Measurements from ENCODE around the gene TSPAN9.

Gene TSPAN9

DNA sequence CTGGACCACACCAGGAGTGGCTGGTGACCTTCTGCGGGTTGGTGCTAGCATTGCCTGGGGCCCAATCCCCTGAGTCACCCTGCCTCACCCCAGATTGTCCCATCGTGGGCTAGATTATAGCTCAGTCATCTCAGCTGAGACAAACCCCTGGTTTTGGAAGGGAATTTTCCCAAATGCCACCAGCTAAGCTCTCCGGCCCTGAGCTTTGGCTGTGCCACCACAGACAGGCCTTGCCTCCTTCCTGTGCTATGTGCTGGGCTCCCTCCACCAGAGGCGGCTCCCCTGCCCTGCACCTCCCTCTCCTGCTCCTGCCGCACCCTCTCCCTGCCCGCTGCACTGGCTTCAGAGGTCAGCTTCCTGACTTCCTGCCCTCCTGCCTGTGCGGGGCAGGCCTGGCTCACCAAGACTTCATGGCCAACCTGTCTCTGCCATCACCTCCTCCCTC is 196.3 kb downstream of the TSPAN9 start:
- Histone ChIP-seq H3K4me3 (ENCODE audit: low read length) (no peak overlapping the region), H3K9ac (ENCODE audit: low read length) (no peak overlapping the region), H3K36me3 (ENCODE audit: control insufficient read depth, insufficient read depth, low read length) (no peaks in the 10 kb centered on the region), H3K4me1 (ENCODE audit: control insufficient read depth, insufficient read depth, low read length) (peaks cover under 1% of the 10 kb centered on the region), H3K27me3 (ENCODE audit: control insufficient read depth, insufficient read depth, low read length) (peaks cover 5% of the 10 kb centered on the region), H3K9me3 (ENCODE audit: control insufficient read depth, low read length) (no peaks in the 10 kb centered on the region)

DNA sequence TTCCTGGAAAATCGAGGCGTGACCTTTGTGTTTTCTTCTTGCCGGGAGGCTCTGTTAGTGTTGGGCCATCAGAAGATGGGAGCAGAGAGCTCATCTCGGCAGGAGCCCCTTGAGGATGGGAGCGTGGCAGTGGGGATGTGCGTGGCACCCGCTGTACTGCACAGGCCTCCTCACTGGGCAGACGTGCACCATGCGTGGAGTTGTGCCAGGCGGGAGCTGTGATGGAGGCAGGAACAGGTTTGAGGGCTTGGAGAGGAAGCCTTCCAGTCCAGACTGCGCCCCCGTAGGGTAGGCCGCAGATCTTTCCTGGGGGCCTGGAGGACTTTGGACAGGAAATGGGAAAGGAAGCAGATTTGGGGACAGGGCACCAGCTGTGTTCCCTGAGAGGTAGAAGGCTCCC is 197.5 kb downstream of the TSPAN9 start:
- Histone ChIP-seq H3K9me3 (ENCODE audit: control insufficient read depth, low read length) (no peaks in the 10 kb centered on the region), H3K4me3 (ENCODE audit: low read length) (no peak overlapping the region), H3K36me3 (ENCODE audit: control insufficient read depth, insufficient read depth, low read length) (no peaks in the 10 kb centered on the region), H3K4me1 (ENCODE audit: control insufficient read depth, insufficient read depth, low read length) (peaks cover 6% of the 10 kb centered on the region), H3K27me3 (ENCODE audit: control insufficient read depth, insufficient read depth, low read length) (peaks cover 5% of the 10 kb centered on the region), H3K9ac (ENCODE audit: low read length) (no peak overlapping the region)

DNA sequence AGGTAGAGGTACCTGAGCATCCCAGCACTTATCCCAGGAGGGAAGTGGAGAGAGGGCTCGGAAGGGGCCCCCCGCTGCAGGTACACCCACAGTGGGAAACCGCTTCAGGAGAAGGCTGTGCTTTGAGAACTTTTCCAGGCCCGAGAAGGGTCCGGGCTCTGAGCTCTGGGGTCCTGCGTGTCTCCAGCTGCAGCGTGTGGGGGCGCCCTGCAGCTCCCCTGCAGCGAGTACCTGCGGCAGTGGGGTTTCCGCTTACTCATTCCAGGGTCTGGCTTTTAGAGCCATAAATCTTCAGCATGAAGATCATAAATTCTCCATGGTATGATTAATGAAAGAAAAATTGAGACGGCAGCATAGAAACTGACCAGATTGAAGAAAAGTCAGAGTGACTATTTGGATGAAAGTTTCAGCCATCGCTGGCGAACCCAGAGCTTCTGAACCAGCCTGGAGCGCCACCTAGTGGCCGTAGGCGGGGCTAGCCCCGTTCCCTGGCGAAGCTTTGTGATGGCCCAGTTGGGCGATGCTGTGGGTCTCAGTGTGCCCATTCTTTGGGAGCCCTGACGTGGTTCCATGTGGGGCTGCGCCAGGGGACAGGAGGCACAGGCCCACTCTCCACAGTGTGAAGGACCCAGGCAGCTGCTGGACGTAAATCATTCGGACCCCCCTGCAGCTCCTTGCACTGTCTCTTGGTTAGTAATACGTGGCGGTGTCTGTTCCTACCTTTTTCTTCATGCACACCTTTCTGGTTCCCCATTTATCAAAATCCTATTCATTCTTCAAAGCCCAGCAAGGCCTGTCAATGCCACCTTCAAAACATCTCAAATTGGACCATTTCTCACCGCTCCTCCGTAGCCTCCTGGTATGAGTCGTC is 198.2 kb downstream of the TSPAN9 start:
- no peaks in the 10 kb centered on the region for H3K36me3 ChIP-seq (ENCODE audit: control insufficient read depth, insufficient read depth, low read length)
- peaks cover 6% of the 10 kb centered on the region for H3K4me1 ChIP-seq (ENCODE audit: control insufficient read depth, insufficient read depth, low read length)
- no peak overlapping the region for H3K4me3 ChIP-seq (ENCODE audit: low read length)

DNA sequence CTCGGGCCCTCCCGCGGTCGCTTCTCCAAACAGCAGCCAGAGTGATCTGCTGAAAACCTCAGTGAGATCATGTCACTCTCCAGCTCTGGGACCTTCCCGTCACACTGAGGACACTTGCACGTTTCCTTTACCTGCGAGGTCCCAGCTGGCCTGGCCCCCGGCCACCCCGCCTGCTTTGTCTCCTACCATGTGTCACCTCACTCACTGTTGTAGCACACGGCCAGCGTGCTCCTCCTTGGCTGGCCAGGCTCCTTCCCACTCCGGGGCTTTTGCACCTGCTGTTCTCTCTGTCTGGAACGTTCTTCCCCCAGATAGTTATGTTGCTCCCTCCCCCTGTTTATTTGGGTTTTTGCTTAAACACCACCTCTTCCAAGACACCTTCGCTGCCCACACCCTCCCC is 199.0 kb downstream of the TSPAN9 start:
- Histone ChIP-seq H3K36me3 (ENCODE audit: control insufficient read depth, insufficient read depth, low read length) (no peaks in the 10 kb centered on the region), H3K4me3 (ENCODE audit: low read length) (no peak overlapping the region), H3K9me3 (ENCODE audit: control insufficient read depth, low read length) (no peaks in the 10 kb centered on the region), H3K4me1 (ENCODE audit: control insufficient read depth, insufficient read depth, low read length) (peaks cover 6% of the 10 kb centered on the region), H3K27me3 (ENCODE audit: control insufficient read depth, insufficient read depth, low read length) (peaks cover 5% of the 10 kb centered on the region), H3K9ac (ENCODE audit: low read length) (no peak overlapping the region)

More for the DNA sequence above, 198.2 kb downstream of the TSPAN9 start:
- Histone ChIP-seq H3K9ac (ENCODE audit: low read length) (no peak overlapping the region), H3K9me3 (ENCODE audit: control insufficient read depth, low read length) (no peaks in the 10 kb centered on the region), H3K27me3 (ENCODE audit: control insufficient read depth, insufficient read depth, low read length) (peaks cover 5% of the 10 kb centered on the region)

DNA sequence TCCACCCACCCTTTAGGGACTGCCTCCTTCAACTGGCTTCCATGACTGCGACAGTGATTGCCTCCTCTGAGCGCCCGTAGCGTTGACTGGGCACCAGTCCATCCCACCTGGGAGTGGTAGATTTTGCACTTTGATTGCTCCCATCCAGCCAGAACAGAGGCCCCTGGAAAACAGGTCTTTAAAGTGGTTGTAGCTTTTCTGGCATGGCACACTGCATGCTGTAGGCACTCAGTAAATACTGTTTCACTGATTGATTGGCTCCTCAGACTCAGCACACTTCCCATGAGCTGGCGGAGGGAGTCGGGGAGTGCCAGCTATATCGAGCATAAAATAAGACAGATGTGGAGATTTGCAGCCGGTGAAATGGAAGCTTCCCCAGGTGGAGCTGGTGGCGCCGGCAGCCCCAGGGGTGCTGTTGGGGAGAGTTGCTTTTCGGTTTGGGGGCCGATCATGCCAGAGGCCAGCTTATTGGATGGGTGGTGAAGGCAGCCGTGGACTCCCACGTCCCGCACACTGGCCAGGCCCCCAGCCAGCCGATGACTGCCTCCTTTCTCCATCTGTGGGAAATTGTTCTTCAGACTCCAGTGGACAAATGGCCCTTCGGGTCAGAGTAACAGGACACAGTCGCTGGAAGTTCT is 200.2 kb downstream of the TSPAN9 start:
- H3K9ac ChIP-seq (ENCODE audit: low read length) = no peak overlapping the region
- H3K4me3 ChIP-seq (ENCODE audit: low read length) = no peak overlapping the region
- peaks cover 5% of the 10 kb centered on the region for H3K27me3 ChIP-seq (ENCODE audit: control insufficient read depth, insufficient read depth, low read length)
- no peaks in the 10 kb centered on the region for H3K36me3 ChIP-seq (ENCODE audit: control insufficient read depth, insufficient read depth, low read length)
- peaks cover 6% of the 10 kb centered on the region for H3K4me1 ChIP-seq (ENCODE audit: control insufficient read depth, insufficient read depth, low read length)
- no peaks in the 10 kb centered on the region for H3K9me3 ChIP-seq (ENCODE audit: control insufficient read depth, low read length)

DNA sequence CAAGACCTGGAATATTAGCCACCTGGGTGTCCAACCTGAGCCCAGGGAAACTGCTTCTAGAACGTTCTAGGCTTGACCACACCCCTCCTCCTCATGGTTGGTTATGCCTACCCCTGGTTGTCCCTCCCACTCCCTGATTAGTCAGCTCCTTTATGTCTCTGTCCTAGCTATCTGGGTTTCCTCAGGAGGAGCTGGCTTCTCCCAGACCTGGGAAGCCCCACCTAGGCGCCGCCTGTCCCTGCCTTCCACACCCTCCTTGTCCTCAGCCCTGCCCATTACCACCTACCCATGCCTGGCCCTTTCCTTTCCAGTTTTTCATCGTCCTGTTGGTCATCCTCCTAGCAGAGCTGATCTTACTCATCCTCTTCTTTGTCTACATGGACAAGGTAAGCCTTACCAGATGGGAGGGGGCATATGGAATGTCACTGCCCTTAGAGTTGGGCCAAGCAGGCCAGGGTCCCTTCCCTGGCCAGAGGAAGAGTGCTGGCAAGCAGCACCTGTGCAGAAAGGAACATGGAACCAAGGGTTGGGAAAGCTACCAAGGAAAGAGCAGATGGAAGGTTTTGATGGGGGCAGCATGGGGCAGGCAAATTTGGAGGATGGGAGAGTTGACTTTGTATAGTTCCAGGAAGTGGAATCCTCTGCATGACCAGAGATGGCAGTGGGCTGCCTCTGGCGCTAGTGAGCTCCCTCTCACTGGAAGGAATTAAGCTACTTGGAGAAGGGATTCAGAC is 201.7 kb downstream of the TSPAN9 start:
- no peak overlapping the region for H3K9ac ChIP-seq (ENCODE audit: low read length)
- H3K27me3 ChIP-seq (ENCODE audit: control insufficient read depth, insufficient read depth, low read length) = peaks cover 5% of the 10 kb centered on the region
- H3K9me3 ChIP-seq (ENCODE audit: control insufficient read depth, low read length) = no peaks in the 10 kb centered on the region
- no peak overlapping the region for H3K4me3 ChIP-seq (ENCODE audit: low read length)
- no peaks in the 10 kb centered on the region for H3K36me3 ChIP-seq (ENCODE audit: control insufficient read depth, insufficient read depth, low read length)
- peaks cover 6% of the 10 kb centered on the region for H3K4me1 ChIP-seq (ENCODE audit: control insufficient read depth, insufficient read depth, low read length)

DNA sequence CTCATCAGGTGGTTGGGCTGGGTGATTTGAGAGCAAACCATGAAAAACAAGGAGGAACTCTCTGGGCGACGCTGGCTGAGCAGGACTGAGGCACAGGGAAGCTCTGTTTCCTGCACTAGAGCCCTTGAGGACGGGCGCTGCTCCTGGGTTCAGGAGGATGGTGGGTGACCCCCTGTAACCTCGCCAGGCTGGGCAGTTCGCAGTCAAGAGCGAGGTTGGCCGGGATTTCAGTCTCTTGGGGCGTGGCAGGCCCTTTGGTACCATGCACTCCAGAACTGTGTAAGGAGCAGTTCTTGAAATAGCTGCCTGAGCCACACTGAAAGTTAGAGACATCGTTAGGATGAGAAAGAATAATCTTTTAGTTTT is 202.2 kb downstream of the TSPAN9 start:
- no peaks in the 10 kb centered on the region for H3K36me3 ChIP-seq (ENCODE audit: control insufficient read depth, insufficient read depth, low read length)
- no peaks in the 10 kb centered on the region for H3K9me3 ChIP-seq (ENCODE audit: control insufficient read depth, low read length)
- H3K27me3 ChIP-seq (ENCODE audit: control insufficient read depth, insufficient read depth, low read length) = peaks cover 5% of the 10 kb centered on the region
- no peak overlapping the region for H3K4me3 ChIP-seq (ENCODE audit: low read length)
- H3K9ac ChIP-seq (ENCODE audit: low read length) = no peak overlapping the region
- peaks cover 6% of the 10 kb centered on the region for H3K4me1 ChIP-seq (ENCODE audit: control insufficient read depth, insufficient read depth, low read length)

DNA sequence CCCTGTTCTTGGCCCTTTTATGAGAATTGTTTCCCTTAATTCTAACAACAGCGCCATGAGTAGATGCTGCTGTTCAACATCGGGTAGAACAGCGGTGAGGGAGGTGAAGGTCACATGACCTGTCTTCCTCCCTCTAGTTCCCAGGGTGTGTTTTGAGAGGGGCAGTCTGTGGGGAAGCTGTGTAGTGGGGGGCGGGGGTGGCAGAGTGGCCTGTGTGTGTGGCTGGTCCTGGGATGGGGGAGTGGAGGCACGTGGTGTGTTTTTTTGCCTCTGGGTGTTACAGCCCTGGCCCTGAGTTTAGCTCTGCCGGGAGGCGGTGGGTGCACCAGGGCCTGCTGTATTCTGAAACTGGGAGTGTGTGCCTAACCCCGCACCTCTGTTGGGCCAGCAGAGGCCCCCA is 202.7 kb downstream of the TSPAN9 start:
- no peaks in the 10 kb centered on the region for H3K36me3 ChIP-seq (ENCODE audit: control insufficient read depth, insufficient read depth, low read length)
- no peak overlapping the region for H3K9ac ChIP-seq (ENCODE audit: low read length)
- peaks cover 6% of the 10 kb centered on the region for H3K4me1 ChIP-seq (ENCODE audit: control insufficient read depth, insufficient read depth, low read length)
- H3K9me3 ChIP-seq (ENCODE audit: control insufficient read depth, low read length) = no peaks in the 10 kb centered on the region
- no peak overlapping the region for H3K4me3 ChIP-seq (ENCODE audit: low read length)
- peaks cover 3% of the 10 kb centered on the region for H3K27me3 ChIP-seq (ENCODE audit: control insufficient read depth, insufficient read depth, low read length)

DNA sequence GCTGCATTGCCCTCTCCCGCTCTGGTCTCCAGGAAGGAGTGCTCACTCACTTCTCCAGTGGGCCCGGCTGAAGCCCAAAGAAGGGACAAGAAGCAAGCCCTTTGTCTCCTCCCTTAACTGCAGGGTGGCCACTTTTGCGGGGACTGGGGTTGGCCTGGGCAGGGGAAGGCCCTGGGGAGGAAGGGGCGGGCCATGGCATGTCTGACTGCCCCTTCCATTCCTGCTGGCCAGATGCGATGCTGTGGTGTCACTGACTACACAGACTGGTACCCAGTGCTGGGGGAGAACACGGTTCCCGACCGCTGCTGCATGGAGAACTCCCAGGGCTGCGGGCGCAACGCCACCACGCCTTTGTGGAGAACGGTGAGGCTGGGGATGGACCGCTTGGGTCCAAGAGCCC is 203.8 kb downstream of the TSPAN9 start:
- Histone ChIP-seq H3K9me3 (ENCODE audit: control insufficient read depth, low read length) (no peaks in the 10 kb centered on the region), H3K36me3 (ENCODE audit: control insufficient read depth, insufficient read depth, low read length) (no peaks in the 10 kb centered on the region), H3K4me3 (ENCODE audit: low read length) (no peak overlapping the region)

DNA sequence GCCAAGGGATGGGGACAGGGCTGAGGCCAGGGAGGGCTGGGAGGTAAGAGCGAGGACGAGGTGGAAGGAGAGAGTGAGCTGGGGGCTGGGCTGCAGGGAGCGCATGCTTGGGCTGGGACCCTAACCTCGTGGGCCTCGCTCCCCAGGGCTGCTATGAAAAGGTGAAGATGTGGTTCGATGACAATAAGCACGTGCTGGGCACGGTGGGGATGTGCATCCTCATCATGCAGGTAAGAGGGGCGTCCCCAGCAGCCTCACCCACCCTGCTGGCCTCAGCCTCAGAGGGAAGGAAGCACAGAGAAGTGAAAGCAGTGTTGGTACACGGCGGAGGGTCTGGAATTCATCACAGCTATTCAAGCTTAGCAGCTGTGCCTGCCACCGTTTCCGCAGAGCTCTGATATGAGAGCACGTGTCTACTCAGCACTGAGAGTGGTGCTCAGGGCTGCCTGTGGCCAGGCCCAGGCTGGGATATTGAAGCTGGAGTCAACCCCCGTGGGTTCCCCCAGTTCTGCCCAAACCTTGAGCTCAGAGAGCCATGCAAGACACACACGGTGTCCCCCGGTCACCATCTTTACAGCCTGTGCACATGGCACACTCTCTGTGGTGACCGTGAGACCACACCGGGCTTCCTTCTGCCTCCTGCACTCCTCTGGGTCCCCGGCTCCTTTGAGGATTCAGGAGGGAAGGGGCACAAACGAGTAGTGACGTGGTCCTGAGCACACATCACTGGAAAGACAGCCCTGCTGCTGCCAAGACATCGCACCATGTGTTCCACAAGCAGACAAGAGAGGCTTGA is 204.6 kb downstream of the TSPAN9 start:
- H3K9me3 ChIP-seq (ENCODE audit: control insufficient read depth, low read length) = no peaks in the 10 kb centered on the region
- no peaks in the 10 kb centered on the region for H3K36me3 ChIP-seq (ENCODE audit: control insufficient read depth, insufficient read depth, low read length)
- no peak overlapping the region for H3K9ac ChIP-seq (ENCODE audit: low read length)
- H3K4me3 ChIP-seq (ENCODE audit: low read length) = no peak overlapping the region
- H3K27me3 ChIP-seq (ENCODE audit: control insufficient read depth, insufficient read depth, low read length) = no peaks in the 10 kb centered on the region
- peaks cover 6% of the 10 kb centered on the region for H3K4me1 ChIP-seq (ENCODE audit: control insufficient read depth, insufficient read depth, low read length)

More for the DNA sequence above, 203.8 kb downstream of the TSPAN9 start:
- Histone ChIP-seq H3K4me1 (ENCODE audit: control insufficient read depth, insufficient read depth, low read length) (peaks cover 6% of the 10 kb centered on the region), H3K27me3 (ENCODE audit: control insufficient read depth, insufficient read depth, low read length) (no peaks in the 10 kb centered on the region), H3K9ac (ENCODE audit: low read length) (no peak overlapping the region)

DNA sequence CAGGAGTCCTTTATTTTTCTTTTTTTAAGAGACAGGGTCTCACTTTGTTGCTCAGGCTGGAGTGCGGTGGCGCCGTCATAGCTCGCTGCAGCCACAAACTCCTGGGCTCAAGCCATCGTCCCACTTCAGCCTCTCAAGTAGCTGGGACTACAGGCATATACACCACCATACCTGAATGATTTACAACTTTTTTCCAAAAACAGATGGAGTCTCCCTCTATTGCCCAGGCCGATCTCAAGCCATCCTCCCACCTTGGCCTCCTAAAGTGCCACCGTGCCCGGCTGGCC is 205.1 kb downstream of the TSPAN9 start:
- Histone ChIP-seq H3K4me1 (ENCODE audit: control insufficient read depth, insufficient read depth, low read length) (peaks cover 6% of the 10 kb centered on the region), H3K4me3 (ENCODE audit: low read length) (no peak overlapping the region), H3K9ac (ENCODE audit: low read length) (no peak overlapping the region), H3K27me3 (ENCODE audit: control insufficient read depth, insufficient read depth, low read length) (no peaks in the 10 kb centered on the region), H3K9me3 (ENCODE audit: control insufficient read depth, low read length) (no peaks in the 10 kb centered on the region), H3K36me3 (ENCODE audit: control insufficient read depth, insufficient read depth, low read length) (no peaks in the 10 kb centered on the region)

Measured in mucosa of stomach (tissue), 1 donor.